Fibroblast of villous mesenchyme (primary cell): ENCODE results near the gene MRPL54. TPM values are rescaled to one million over a fixed set of nuclear protein-coding genes. Genes with fewer than 3 reads are reported as not detected.

Experiments used
- DNase-seq: peaks from one replicate; pipeline ENCODE4 v3.0.0-alpha.2; 2010; ENCODE audit warnings: low read depth
- H3K4me3 ChIP-seq: 2 replicates; pipeline ENCODE4 v1.5.1; 2011; ENCODE audit warnings: low read depth, mild to moderate bottlenecking, low read length
- total RNA-seq: library from RNA; depleted of rRNA; stranded (reverse); fragments of >200 nt; gene quantifications from 2 replicates; pipeline ENCODE4 v1.2.3, GENCODE V29; 2012
- TF ChIP-seq, protein P1 (sequence below): IDR thresholded peaks from 2 replicates; pipeline ENCODE4 v1.5.1; 2012; ENCODE audit warnings: low read depth, mild to moderate bottlenecking, low read length; ENCODE audit not compliant: insufficient read depth

Gene MRPL54
- total RNA-seq, 1 donor = 48.4 TPM

- DNase-seq = no peak
- TF ChIP-seq, protein P1, sequence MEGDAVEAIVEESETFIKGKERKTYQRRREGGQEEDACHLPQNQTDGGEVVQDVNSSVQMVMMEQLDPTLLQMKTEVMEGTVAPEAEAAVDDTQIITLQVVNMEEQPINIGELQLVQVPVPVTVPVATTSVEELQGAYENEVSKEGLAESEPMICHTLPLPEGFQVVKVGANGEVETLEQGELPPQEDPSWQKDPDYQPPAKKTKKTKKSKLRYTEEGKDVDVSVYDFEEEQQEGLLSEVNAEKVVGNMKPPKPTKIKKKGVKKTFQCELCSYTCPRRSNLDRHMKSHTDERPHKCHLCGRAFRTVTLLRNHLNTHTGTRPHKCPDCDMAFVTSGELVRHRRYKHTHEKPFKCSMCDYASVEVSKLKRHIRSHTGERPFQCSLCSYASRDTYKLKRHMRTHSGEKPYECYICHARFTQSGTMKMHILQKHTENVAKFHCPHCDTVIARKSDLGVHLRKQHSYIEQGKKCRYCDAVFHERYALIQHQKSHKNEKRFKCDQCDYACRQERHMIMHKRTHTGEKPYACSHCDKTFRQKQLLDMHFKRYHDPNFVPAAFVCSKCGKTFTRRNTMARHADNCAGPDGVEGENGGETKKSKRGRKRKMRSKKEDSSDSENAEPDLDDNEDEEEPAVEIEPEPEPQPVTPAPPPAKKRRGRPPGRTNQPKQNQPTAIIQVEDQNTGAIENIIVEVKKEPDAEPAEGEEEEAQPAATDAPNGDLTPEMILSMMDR = no peak
- no peak overlapping the region for H3K4me3 ChIP-seq
Observed at GRCh38 chr19:3803986-3804385, 41.5 kb downstream of the MRPL54 start.

- DNase-seq = no peak
- TF ChIP-seq, protein P1 = no peak
- no peak overlapping the region for H3K4me3 ChIP-seq
Observed at GRCh38 chr19:3804429-3804828, 41.9 kb downstream of the MRPL54 start.

DNA sequence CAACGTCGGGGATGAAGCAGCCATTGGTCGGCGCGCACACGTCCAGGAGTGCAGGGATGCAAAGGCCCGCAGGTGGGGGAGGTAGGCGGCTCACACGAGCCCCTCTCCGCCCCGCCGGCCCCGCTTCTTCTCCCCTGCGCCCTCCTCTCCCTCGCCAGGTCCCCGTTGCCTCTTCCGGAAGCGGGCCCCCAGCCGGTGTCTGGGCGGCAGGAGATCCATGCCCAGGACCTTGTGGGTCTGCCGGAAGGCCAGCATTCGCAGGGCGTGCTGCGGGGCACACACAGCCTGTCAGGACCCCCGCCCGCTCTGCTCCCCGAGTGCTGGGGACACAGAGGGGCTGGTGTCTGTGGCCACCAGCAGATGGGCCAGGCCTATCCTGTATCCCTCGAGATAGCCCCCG lies 43.4 kb downstream of the MRPL54 start:
- TF ChIP-seq, protein P1 = no peak
- H3K4me3 ChIP-seq = no peak overlapping the region
- DNase-seq = no peak

- TF ChIP-seq, protein P1 = no peak
- DNase-seq = no peak
- H3K4me3 ChIP-seq = no peak overlapping the region
Observed at GRCh38 chr19:3807131-3807480, 44.6 kb downstream of the MRPL54 start.

GRCh38 chr19:3807574-3808354 lies 45.3 kb downstream of the MRPL54 start:
- TF ChIP-seq, protein P1 = no peak
- H3K4me3 ChIP-seq = no peak overlapping the region

DNA sequence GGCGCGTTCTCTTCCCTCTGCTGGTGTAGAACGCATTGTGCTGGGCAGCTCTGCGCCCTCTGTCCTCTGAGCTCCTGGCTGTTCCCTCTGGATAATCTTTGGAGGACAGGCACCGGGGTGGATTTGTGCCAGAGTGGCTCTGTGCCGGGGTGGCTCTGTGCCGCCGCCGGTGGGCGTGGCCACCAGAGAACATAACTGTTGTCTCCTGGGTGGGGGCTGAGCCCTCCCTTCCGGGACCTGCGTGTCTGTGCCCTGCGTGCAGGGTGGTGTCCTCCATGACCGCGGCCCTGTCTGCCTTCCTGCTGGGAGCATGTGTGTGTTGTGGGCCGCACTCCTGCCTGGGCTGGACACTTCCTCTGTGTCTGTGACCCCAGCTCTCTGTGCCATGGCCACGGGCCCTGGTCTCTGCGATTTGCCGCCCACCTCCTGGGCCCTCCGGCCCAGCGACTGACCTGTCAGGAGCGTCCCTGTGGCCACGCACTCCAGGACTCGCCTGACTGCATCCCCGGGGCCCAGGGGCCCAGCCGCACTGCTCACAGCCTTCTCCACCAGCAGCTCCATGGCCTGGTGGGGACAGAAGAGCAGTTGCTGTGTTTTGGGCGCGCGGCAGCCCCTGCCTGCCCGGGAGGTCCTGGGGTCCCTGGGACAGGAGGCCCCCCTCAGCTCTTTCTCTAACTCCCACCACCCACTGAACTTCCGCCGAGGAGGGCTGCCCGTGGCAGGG lies 46.1 kb downstream of the MRPL54 start:
- TF ChIP-seq, protein P1 = no peak
- no peak for DNase-seq

More at GRCh38 chr19:3807574-3808354, 45.3 kb downstream of the MRPL54 start:
- DNase-seq = no peak

More for the DNA sequence above, 46.1 kb downstream of the MRPL54 start:
- no peak overlapping the region for H3K4me3 ChIP-seq
